Stimulated activated CD4-positive, alpha-beta T cell treated with anti-CD3 and anti-CD28 coated beads, Interleukin-1b, Interleukin-23, amount 100 ng/mL, for 1 hour (primary cell): ENCODE results near the gene SHISAL1.

Source experiments
- DNase-seq, 2 donors: peaks; one replicate each; pipeline ENCODE4 v3.0.0-alpha.2; 2020; ENCODE audit warnings: low read depth in 2 of 2

SHISAL1 gene

DNA sequence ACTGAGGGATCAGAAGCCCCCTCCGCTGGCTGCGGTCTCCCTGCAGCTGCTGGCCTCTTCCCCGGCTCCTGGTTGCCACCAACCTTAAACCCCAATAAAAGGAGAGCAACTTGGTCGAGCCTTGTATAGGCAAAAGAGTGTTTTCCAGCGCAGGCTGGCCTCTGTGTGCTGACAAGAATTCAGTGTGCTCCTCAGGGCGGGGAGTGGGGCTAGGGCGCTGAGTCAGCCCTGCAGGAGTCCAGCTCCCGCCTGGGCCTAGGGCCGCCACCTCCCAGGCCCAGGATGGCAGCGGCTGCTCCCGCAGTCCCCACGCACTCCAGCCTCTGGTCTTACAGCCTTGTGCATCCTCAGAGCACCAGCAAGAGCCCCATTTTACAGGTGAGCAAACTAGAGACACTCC, at the start of gene SHISAL1:
SHISAL1 (minus strand) TSS at position 186 of the 400 bp plus-strand sequence. CDS start 12,006 bp downstream, outside the sequence.
- no peak for DNase-seq

DNA sequence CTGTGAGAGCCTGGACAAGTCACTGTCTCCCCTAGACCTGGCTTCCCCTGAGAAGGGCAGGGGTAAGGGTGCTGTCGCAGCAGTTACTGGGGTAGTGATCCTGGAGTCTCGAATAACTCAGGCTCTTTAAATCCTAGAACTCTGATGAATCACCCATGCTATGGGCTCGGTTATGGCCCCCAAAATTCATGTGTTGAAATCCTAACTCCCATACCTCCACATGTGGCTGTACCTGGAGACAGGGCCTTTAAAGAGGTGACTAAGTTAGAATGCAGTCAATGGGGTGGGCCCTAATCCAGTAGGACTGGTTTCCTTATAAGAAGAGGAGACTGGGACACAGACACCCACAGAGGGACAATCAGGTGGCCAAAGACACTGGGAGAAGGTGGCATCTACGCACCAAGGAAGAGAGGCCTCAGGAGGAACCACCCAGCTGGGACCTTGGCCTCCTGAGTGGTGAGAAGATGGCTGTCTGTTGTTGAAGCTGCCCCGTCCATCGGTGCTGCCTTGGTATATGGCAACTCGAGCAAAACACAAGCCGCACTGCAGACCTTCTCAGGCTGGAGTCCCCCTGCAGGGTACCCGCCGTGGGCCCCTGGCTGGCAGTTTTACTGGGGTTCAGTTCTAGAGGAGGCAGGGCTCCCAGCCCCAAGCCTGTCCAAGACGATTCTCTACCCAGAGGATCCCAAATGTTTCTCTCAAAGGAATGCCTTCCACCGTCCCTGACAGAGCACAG, 48.8 kb upstream of the SHISAL1 start:
- DNase-seq: no peak

DNA sequence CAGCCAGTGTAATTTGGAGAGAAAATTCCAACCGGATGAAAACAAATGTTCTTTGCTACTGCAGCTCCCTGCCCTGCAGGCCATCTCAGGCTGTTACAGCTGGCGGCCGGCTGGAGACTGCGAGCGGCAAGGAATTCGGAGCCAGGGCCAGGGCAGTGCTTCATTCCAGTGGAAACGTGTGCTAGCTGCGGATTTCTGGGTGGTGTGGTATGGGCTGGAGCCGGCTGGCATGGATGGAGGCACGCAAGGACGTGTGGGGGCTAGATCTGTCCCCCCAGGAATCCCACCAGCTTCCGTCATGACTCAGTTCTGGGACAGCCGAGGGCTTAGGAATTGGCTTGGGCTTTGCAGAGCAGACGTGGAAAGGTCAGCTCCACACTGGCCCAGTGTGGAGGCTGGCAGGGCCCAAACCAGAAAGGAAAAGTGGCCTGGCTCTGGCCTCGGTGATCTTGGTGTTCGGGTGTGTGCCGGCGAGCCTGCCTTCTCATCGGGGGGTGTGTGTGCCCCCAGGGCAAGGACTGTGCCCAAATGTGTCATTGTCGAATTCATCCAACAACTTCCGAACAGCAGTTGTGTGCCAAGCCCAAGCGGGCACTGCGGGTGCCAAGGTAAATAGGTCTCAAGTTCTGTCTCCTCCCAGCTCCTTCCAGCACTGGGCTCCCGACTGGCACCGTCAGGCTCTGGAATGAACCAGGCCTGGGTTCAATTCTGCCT, 48.1 kb upstream of the SHISAL1 start:
- DNase-seq: no peak

DNA sequence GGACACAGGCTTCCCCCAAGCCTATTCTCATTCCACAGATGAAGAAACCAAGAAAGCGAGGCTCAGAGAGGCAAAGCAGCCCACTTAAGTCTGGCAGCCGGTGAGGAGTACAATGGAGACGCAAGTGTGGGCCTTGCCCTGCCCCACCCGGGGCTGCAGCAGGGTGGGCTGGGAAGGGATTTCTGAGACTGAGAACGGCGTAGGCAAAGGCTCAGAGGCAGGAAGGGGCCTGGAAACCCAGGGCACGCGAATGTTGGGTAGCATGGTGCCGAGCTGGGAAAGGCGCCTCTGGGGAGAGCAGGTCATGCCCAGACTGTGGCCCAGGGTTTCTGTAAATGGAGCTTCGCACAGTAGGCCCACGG, 47.5 kb upstream of the SHISAL1 start:
- no peak for DNase-seq

DNA sequence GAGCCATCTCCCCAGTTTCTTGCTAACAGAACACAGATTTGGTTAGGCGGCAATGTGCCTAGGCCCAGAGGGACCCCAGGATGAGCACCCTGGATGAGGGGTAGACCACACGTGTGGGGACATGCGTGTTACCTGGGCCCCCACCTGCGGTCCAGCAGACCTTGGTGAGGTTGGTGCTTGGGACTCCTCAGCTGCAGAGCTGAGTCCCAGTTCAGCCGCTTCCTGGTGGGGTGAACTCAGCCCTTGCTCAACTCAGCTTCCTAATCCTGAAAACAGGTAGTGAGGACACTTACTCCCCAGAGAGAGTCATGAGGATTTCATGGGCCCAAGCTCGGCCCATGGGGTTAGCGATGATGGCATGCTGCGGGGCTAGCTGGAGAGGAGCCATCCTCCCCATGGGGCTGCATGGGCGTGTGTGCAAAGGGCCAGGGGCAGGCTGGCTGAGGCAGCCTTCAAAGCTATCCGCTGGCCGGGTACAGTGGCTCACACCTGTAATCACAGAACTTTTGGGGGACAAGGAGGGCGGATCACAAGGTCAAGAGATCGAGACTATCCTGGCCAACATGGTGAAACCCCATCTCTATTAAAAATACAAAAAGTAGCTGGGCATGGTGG, 46.9 kb upstream of the SHISAL1 start:
- no peak for DNase-seq

DNA sequence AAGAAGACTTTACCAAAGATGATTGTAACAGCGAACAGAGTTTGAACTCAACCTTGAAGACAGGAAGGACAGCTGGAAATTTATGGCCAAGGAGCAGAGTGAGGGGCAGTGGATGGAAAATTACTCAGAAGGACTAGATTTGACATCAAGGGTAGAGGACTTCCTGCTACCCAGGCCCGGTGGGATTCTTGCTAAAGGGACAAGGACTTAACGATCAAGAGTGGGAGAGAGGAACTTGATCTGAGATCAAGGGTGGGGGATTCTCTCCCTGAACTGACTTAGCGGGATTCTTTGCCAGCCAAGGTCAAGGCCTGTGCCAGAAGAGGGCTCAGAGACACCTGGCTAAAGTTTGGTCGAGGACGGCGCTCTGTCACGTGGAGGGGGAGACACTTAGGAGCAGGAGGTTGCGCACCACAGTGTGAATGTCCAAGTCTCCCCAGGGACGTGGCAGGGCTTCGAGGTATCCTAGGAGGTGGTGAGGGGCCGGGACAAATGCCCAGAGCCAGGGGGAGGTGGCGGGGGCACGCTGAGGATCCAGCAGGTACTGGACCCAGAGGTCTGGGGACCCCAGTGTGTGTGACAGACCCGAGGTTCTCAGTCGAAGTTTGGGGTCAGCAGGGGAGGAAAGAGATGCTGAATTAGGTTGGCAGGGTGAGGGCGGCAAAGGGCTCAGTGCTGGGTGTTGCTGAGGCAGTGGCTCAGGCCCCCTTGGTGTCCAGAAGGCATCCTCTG, 46.1 kb upstream of the SHISAL1 start:
- DNase-seq: no peak

GRCh38 chr22:44357966-44358465, 45.3 kb upstream of the SHISAL1 start:
- no peak for DNase-seq

- DNase-seq: no peak
These were observed 44.7 kb upstream of the SHISAL1 start for GRCh38 chr22:44357296-44357965.

DNA sequence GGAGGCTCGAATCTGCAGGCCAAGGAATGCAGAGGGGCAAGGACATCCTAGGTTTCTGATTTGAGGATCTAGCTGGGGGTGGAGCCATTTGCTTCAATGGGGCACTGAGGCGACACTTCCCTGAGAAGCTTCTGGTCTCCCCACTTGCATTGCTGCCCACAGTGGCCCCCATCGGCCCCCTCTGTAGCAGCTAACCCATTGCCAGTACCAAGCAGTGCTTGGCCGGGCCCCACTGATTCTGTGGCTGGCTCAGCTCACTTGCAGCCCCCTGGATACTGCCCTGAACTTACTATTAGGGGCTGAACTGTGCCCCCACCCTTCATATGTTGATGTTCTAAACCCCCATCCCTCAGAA, 42.9 kb upstream of the SHISAL1 start:
- DNase-seq: no peak

- DNase-seq: no peak
These were observed 41.5 kb upstream of the SHISAL1 start for GRCh38 chr22:44354288-44354687.

- no peak for DNase-seq
These were observed 40.3 kb upstream of the SHISAL1 start for GRCh38 chr22:44353041-44353440.

GRCh38 chr22:44352378-44353035, 39.8 kb upstream of the SHISAL1 start:
- no peak for DNase-seq

DNA sequence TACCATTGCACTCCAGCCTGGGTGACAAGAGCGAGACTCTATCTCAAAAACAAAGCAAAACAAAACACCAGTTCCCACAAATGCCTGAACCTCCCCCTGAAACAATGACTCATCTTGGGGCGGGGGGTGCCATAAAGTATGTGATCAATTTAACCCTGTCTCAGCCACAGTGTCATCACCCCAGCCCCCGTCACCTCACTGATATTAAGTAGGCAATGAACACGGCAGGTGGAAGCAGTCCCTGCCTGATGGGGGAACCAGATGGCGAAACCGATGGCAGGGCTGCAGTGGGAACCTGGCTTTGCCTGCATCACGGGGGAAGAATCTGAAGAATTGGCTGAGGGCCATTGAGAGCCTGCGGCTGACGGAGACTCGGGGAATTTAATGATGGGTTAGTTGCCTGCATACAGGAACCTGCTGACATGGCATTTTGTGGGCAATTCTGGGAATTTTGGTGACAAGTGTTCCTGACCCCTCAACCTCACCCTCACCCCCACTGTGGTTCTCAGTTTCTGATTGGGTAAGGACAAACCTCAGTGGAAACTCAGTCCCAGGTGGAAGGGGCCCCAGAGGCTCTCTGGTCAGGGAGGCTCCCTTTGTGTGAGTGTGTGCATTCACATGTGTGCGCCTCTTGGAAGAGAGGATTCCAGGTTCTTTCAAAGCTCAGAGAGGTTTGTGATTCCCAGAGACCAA, 39.1 kb upstream of the SHISAL1 start:
- no peak for DNase-seq

DNA sequence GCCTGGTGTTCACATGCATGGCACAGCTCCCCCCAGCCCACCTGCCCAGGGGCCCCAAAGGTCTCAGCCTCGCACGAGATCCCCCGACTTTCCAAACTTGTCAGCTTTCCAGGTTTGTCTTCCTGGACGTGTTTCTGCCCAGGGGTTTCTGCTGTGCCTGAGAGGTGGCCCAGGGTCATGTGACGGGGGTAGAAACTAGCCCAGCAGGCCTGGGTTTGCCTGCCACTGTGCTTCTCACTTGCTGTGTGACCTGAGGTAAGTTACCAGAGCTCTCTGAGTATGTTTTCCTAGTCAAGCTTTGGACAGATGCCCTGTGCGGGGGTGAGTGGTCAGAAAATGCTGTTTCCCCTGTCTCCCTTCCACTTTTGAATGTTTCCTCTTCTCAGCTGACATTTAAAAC, 38.3 kb upstream of the SHISAL1 start:
- DNase-seq: no peak

GRCh38 chr22:44349594-44349993, 36.8 kb upstream of the SHISAL1 start:
- DNase-seq: no peak

GRCh38 chr22:44348971-44349560, 36.3 kb upstream of the SHISAL1 start:
- no peak for DNase-seq

GRCh38 chr22:44347549-44347948, 34.8 kb upstream of the SHISAL1 start:
- DNase-seq: no peak

- DNase-seq: no peak
These were observed 34.3 kb upstream of the SHISAL1 start for GRCh38 chr22:44347080-44347479.

GRCh38 chr22:44345872-44346271, 33.1 kb upstream of the SHISAL1 start:
- DNase-seq: no peak

GRCh38 chr22:44344407-44344806, 31.7 kb upstream of the SHISAL1 start:
- DNase-seq: no peak
